Measurements from ENCODE around the gene CDC42EP5.

The CDC42EP5 gene

GRCh38 chr19:54418030-54418929, 54.8 kb downstream of the CDC42EP5 start:
- Histone ChIP-seq H3K23ac (ENCODE audit: low read length in 2 of 2) (no peak overlapping the region), H3K36me3 (ENCODE audit: control insufficient read depth in 1 of 2, insufficient read depth in 2 of 2, low read depth in 1 of 2, low read length in 2 of 2) (peaks cover 0 to 6% of the 10 kb centered on the region in 2 experiments), H3K4ac (ENCODE audit: low read depth in 1 of 2, low read length in 2 of 2) (no peak overlapping the region), H3K14ac (ENCODE audit: low read length in 2 of 2) (no peak overlapping the region), H3K4me2 (ENCODE audit: low read length, poor library complexity, severe bottlenecking) (no peak overlapping the region), H3K27me3 (ENCODE audit: control insufficient read depth in 1 of 2, insufficient read depth in 1 of 2, low read length in 2 of 2) (peaks cover 76 to 77% of the 10 kb centered on the region in 2 experiments), H3K9me3 (ENCODE audit: control insufficient read depth, low read length) (no peaks in the 10 kb centered on the region), H2AFZ (ENCODE audit: low read depth, low read length) (no peak overlapping the region), H4K91ac (ENCODE audit: low read length) (peak overlapping the region; percentile 28), H2BK120ac (ENCODE audit: low read depth, low read length) (no peak overlapping the region), H2BK12ac (ENCODE audit: low read length in 2 of 2) (no peak overlapping the region), H2AK5ac (ENCODE audit: low read length, severe bottlenecking) (no peak overlapping the region), H3K18ac (ENCODE audit: low read depth in 1 of 2, low read length in 2 of 2) (no peak overlapping the region), H4K8ac (ENCODE audit: low read length) (no peak overlapping the region), H2BK15ac (ENCODE audit: low read depth, poor library complexity, severe bottlenecking) (no peak overlapping the region), H3K4me3 (ENCODE audit: insufficient read depth in 1 of 2, low read depth in 1 of 2, low read length in 2 of 2) (no peak overlapping the region), H3K79me1 (replicated peaks; ENCODE audit: low read length, poor library complexity, severe bottlenecking) (no peaks in the 10 kb centered on the region), H2BK5ac (ENCODE audit: low read depth, low read length, poor library complexity, severe bottlenecking) (no peak overlapping the region), H3K27ac (ENCODE audit: low read length, poor library complexity, severe bottlenecking) (no peak overlapping the region), H3K4me1 (ENCODE audit: control insufficient read depth, insufficient read depth, low read depth, low read length) (peaks cover 12% of the 10 kb centered on the region), H3K9ac (ENCODE audit: low read length) (no peak overlapping the region)
- peak; percentile 38 for DNase-seq
- 49% methylated on average over 19 of the region's 25 CpGs for WGBS

DNA sequence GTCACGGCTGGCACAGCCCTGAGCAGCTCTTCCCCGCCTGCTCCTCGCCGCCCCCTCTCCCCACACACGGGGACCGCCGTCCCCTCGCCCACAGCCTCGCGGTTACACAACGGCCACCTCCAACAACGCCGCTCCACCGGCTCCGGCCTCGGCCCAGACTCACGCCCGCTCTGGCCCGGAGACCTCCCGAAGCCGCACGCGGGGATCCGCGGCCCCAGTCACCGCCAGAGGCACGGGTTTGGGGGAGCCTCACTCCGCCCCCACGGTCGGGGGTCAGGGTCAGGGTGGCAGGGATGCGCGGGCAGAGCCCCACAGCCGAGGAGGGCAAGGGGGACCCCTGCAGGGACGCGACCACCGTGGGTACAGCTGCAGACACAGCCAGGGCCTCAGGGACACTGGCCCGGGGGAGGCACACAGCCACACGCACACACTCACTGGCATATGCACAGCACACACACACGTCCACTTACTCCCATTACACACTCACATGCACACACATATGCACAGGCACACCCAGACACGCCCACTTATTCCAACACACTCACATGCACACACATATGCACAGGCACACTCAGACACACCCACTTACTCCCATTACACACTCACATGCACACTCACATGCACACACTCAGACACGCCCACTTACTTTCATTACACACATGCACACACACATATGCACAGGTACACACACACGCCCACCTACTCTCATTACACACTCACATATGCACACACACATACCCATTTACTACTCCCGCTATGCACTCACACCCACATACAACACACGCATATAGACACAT, 56.2 kb downstream of the CDC42EP5 start:
- Histone ChIP-seq H2BK15ac (ENCODE audit: low read depth, poor library complexity, severe bottlenecking) (no peak overlapping the region), H2AK5ac (ENCODE audit: low read length, severe bottlenecking) (no peak overlapping the region), H3K4me2 (ENCODE audit: low read length, poor library complexity, severe bottlenecking) (no peak overlapping the region), H3K27me3 (ENCODE audit: control insufficient read depth in 1 of 2, insufficient read depth in 1 of 2, low read length in 2 of 2) (peaks cover 67 to 74% of the 10 kb centered on the region in 2 experiments), H3K36me3 (ENCODE audit: control insufficient read depth in 1 of 2, insufficient read depth in 2 of 2, low read depth in 1 of 2, low read length in 2 of 2) (peaks cover 0 to 6% of the 10 kb centered on the region in 2 experiments), H3K23ac (ENCODE audit: low read length in 2 of 2) (no peak overlapping the region), H3K14ac (ENCODE audit: low read length in 2 of 2) (no peak overlapping the region), H2BK120ac (ENCODE audit: low read depth, low read length) (no peak overlapping the region), H3K9ac (ENCODE audit: low read length) (no peak overlapping the region), H3K18ac (ENCODE audit: low read depth in 1 of 2, low read length in 2 of 2) (no peak overlapping the region), H3K79me1 (replicated peaks; ENCODE audit: low read length, poor library complexity, severe bottlenecking) (no peaks in the 10 kb centered on the region), H2AFZ (ENCODE audit: low read depth, low read length) (no peak overlapping the region), H3K4ac (ENCODE audit: low read depth in 1 of 2, low read length in 2 of 2) (no peak overlapping the region), H3K27ac (ENCODE audit: low read length, poor library complexity, severe bottlenecking) (no peak overlapping the region), H4K8ac (ENCODE audit: low read length) (no peak overlapping the region), H2BK5ac (ENCODE audit: low read depth, low read length, poor library complexity, severe bottlenecking) (no peak overlapping the region), H2BK12ac (ENCODE audit: low read length in 2 of 2) (no peak overlapping the region), H3K4me1 (ENCODE audit: control insufficient read depth, insufficient read depth, low read depth, low read length) (peaks cover 12% of the 10 kb centered on the region), H3K4me3 (ENCODE audit: insufficient read depth in 1 of 2, low read depth in 1 of 2, low read length in 2 of 2) (peak overlapping the region in 1 of 2 experiments; percentile 18), H4K91ac (ENCODE audit: low read length) (peak overlapping the region; percentile 70), H3K9me3 (ENCODE audit: control insufficient read depth, low read length) (no peaks in the 10 kb centered on the region)
- no peak for DNase-seq
- 60% methylated on average over 43 of the region's 44 CpGs for WGBS

- Histone ChIP-seq H2BK15ac (ENCODE audit: low read depth, poor library complexity, severe bottlenecking) (no peak overlapping the region), H3K79me1 (replicated peaks; ENCODE audit: low read length, poor library complexity, severe bottlenecking) (no peaks in the 10 kb centered on the region), H3K18ac (ENCODE audit: low read depth in 1 of 2, low read length in 2 of 2) (no peak overlapping the region), H3K4me2 (ENCODE audit: low read length, poor library complexity, severe bottlenecking) (no peak overlapping the region), H2AFZ (ENCODE audit: low read depth, low read length) (no peak overlapping the region), H4K91ac (ENCODE audit: low read length) (no peak overlapping the region), H3K9me3 (ENCODE audit: control insufficient read depth, low read length) (no peaks in the 10 kb centered on the region), H3K4ac (ENCODE audit: low read depth in 1 of 2, low read length in 2 of 2) (no peak overlapping the region), H4K8ac (ENCODE audit: low read length) (no peak overlapping the region), H3K9ac (ENCODE audit: low read length) (no peak overlapping the region), H3K4me3 (ENCODE audit: insufficient read depth in 1 of 2, low read depth in 1 of 2, low read length in 2 of 2) (no peak overlapping the region), H3K36me3 (ENCODE audit: control insufficient read depth in 1 of 2, insufficient read depth in 2 of 2, low read depth in 1 of 2, low read length in 2 of 2) (peaks cover 0 to 6% of the 10 kb centered on the region in 2 experiments), H3K23ac (ENCODE audit: low read length in 2 of 2) (no peak overlapping the region), H2BK12ac (ENCODE audit: low read length in 2 of 2) (no peak overlapping the region), H2AK5ac (ENCODE audit: low read length, severe bottlenecking) (no peak overlapping the region), H3K4me1 (ENCODE audit: control insufficient read depth, insufficient read depth, low read depth, low read length) (peaks cover 12% of the 10 kb centered on the region), H3K14ac (ENCODE audit: low read length in 2 of 2) (no peak overlapping the region), H2BK120ac (ENCODE audit: low read depth, low read length) (no peak overlapping the region), H2BK5ac (ENCODE audit: low read depth, low read length, poor library complexity, severe bottlenecking) (no peak overlapping the region), H3K27me3 (ENCODE audit: control insufficient read depth in 1 of 2, insufficient read depth in 1 of 2, low read length in 2 of 2) (peaks cover 59 to 66% of the 10 kb centered on the region in 2 experiments), H3K27ac (ENCODE audit: low read length, poor library complexity, severe bottlenecking) (no peak overlapping the region)
- no peak for DNase-seq
- 9% methylated on average over 24 of the region's 28 CpGs for WGBS
These were observed 57.0 kb downstream of the CDC42EP5 start for GRCh38 chr19:54415901-54416673.

Data from mesenchymal stem cell (in vitro differentiated cells and primary cell).